HG02981 (cell line): ENCODE results near the gene ZNF764.
A peak's percentile ranks its signal among the peaks of the same experiment; 100 is the strongest.
"Not testable (repeated sequence)": the region's sequence is repeated elsewhere in the genome, so short reads cannot be mapped to it uniquely, and the experiment has no call there.

Experiments used
- ATAC-seq: cut with Tn5 transposase; IDR thresholded peaks from one replicate; pipeline ENCODE4 v1.9.1; 2021; ENCODE audit warnings: mild to moderate bottlenecking, moderate library complexity; ENCODE audit not compliant: unreplicated experiment

Gene ZNF764

DNA sequence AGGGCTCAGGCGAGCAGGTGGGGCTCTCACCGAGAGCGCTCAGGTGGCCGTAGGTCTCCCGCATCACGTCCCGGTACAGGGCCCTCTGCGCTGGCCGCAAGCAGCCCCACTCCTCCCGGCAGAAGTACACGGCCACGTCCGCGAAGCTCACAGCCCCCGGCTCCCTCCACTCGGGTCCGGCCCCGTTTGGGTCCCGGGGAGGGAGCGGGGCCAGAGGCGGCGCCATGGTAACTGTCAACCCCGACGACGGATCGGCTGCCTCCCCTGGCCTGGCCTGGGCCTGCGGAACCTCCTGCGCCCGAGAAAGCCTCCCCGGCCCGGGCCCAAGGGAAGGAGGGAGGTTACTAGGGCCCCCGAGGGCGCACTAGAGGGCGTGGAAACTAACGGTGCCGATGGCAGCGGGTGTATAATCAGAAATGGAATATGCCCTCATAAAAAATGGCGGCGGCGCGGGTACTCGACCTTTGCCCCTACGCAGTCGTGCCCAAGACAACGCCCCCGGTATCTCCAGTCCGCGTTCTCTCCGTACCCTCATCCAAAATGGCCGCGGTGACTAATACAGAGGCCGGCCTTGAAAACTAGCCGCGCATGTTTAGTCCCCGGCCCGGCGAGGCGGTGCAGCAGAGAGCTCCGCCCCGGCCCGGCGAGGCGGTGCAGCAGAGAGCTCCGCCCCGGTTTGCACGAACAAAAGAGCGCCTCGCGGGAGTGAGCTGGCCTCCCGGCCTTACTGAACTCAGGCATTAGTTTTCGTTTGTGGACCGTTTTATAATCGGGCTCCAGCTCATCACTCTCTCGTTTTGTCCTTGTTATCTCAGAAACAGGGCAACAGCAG, at the start of gene ZNF764:
ZNF764 (minus strand) TSS at position 418 of the 832 bp plus-strand sequence; CDS start at position 226, 192 bp downstream.
- peak; percentile 82 for ATAC-seq

DNA sequence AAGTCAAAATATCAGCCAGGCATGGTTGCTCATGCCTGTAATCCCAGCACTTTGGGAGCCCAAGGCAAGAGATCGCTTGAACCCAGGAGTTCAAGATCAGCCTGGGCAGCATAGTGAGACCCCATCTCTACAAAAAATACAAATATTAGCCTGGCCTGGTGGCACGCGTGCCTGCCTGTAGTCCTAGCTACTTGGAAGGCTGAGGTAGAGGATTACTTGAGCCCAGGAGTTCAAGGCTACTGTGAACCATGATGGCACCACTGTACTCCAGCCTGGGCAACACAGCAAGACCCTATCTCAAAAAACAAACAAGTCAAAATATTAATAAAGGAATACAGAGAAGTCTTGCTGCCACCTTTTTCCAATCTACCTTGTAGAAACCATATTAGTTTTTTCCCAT, 47.8 kb upstream of the ZNF764 start:
- ATAC-seq, result no peak

DNA sequence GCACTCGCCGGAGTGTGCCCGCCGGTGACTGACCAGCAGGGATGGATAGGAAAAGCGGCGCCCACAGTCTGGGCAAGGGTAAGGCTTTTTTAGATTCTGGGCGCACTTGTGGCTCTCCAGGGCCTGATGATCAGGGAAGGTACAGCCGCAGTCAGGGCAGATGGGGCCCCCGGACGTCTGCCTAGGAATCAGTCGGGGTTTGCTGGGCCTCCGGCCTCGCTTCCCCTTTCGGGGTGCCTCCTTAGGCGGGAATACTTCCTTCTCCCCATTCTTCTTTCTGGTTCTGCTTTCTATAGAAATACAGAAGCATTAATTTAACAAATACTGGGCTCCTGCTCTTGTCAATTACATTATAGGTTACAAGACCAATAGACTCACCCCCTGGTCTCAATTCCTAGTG, 47.0 kb upstream of the ZNF764 start:
- no peak for ATAC-seq

GRCh38 chr16:30604316-30604947, 46.3 kb upstream of the ZNF764 start:
- no peak for ATAC-seq

DNA sequence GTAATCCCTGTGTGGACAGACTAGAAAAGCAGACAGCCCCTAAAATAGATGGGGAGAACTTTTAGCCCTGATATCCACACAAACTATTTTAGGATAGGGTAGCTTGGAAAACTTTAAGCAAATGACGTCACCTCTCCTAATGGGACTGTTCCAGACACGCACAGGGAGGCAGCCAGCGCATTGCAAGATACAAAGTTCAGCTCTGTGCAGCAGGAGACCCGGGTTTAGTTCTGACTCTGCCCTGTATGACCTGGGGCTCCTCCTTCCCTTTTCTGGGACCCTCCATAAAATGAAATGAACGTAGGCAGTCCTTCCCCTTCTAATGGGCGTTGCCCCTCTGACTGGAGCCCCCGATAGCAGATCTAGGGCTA, 45.8 kb upstream of the ZNF764 start:
- no peak for ATAC-seq

- ATAC-seq, result no peak
These were observed 44.6 kb upstream of the ZNF764 start for GRCh38 chr16:30602616-30603277.

DNA sequence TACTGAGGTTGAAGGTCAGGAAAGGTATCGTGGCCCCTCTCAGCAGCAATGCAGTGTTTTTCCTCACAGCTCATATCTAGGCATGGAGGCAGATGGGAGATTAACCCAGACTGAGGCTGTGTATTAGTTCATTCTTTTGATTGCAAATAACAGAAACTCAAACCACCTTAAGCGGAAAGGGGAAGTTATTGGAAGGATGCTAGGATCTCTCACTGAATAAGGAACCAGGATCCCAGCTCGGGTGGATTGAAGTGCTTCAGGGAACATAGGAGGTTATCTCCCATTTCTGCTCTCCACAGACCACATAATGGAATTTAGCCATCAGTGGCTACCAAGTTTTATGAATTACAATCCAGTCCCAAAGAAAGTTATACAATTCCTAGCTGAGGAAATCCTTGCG, 43.8 kb upstream of the ZNF764 start:
- ATAC-seq, result no peak

- ATAC-seq, result no peak
These were observed 42.8 kb upstream of the ZNF764 start for GRCh38 chr16:30600929-30601328.

DNA sequence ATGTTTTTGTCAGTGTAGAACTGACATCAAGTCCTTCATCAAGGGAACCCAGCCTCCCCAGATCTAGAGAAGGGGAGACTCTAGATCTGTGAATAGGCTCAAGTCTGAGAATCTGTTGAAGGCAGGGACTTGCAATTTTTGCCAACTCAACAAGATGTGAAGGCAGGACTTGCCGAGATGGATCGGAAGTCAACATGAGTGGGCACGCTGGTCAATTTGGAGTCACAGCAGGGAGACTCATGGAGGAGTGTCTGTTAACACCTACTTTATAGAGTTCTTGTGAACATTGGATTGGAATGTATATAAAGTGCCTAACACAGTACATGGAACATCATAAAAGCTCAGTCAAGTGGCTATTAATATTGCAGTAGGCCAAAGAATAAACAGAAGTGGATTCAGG, 42.0 kb upstream of the ZNF764 start:
- ATAC-seq, result no peak

GRCh38 chr16:30592871-30593270, 34.7 kb upstream of the ZNF764 start:
- ATAC-seq, result no peak

GRCh38 chr16:30590869-30591268, 32.7 kb upstream of the ZNF764 start:
- ATAC-seq, result not testable (repeated sequence)

DNA sequence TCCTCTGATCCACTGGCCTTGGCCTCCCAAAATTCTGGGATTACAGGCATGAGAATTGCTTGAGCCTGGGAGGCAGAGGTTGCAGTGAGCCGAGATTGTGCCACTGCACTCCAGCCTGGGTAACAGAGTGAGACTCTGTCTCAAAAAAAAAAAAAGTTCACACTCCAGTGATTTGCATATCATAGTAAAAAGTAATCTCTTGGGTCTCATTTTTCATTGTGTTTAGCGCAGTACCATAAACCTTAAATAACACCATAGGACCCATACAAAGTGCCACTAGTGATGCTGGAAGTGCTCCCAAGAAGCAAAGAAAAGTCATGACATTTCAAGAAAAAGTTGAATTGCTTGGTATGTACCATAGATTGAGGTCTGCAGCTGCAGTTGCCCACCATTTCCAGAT, 31.4 kb upstream of the ZNF764 start:
- not testable (repeated sequence) for ATAC-seq

DNA sequence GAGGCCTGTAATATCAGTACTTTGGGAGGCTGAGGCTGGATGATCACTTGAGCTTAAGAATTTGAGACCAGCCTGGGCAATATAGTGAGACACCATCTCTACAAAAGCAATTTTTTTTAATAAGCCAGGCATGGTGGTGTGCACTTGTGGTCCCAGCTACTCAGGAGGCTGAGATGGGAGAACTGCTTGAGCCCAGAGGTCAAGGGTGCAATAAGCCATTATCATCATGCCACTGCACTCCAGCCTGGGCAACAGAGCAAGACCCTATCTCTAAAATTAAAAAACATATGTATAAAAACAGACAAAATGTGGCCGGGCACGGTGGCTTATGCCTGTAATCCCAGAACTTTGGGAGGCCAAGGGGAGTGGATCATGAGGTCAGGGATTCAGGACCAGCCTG, 30.5 kb upstream of the ZNF764 start:
- ATAC-seq, result no peak

GRCh38 chr16:30585400-30586191, 27.4 kb upstream of the ZNF764 start, which contains the start of gene ZNF785:
TSS of gene ZNF785 (minus strand) at chr16:30585697. CDS start at chr16:30585611, 86 bp downstream.
- ATAC-seq, result peak; percentile 95

- ATAC-seq, result no peak
These were observed 26.8 kb upstream of the ZNF764 start for GRCh38 chr16:30585022-30585399.

- no peak for ATAC-seq
These were observed 24.6 kb upstream of the ZNF764 start for GRCh38 chr16:30582611-30583340.

GRCh38 chr16:30581457-30581856, 23.3 kb upstream of the ZNF764 start:
- no peak for ATAC-seq

- ATAC-seq, result no peak
These were observed 16.5 kb upstream of the ZNF764 start for GRCh38 chr16:30574678-30575077.

DNA sequence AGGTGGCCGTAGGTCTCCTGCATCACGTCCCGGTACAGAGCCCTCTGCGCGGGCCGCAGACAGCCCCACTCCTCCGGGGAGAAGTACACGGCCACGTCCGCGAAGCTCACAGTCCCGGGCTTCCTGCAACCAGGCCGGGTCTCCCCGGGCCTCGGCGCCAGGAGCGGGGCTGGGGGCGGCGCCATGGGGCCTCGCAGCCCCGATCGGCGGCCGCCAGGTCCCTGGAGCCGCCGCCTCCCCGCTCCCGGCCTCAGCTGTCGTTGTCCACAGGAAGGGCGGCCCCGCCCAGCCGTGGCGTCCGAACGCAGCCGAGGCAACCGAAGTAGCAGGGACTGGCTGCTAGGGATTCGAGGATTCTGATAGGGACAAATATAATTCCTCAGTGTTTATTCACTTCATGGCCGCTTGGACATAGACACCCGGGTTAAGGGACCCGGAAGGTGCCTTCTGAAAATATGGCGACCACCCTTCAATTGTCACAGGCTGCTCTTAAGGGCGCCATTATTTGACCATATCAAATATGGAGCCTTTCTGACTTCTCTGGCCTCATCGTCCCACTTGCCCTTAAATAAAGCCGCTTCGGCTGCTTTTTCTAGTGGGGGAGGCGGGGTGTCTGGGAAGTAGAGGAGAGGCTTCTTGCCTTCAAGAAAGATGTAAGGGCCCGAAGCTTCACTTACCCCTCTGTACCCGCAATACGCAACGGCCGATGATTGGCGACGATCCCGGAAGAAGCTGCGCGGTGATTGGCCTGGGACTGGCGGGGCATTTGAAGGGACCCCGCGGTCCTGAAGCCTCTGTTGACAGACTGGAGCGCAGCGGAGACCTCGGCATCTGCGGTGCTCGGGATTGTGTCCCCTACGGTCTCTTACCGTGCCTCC, 13.5 kb upstream of the ZNF764 start, which contains the start of gene ZNF688:
ZNF688 (minus strand) TSS at position 270 of the 878 bp plus-strand sequence; CDS start at position 185, 85 bp downstream.
- peak; percentile 70 for ATAC-seq
